CD4-positive, CD25-positive, alpha-beta regulatory T cell (primary cell): ENCODE results near the gene RGS9. TPM values are rescaled to one million over a fixed set of nuclear protein-coding genes. Genes with fewer than 3 reads are reported as not detected.

Experiments
- ATAC-seq, 2 donors: fragments of 150-1000 bp; cut with Tn5 transposase; one replicate each; pipeline ENCODE4 v1.10.0; 2021; ENCODE audit warnings: low read depth in 2 of 2, moderate number of reproducible peaks in 2 of 2, moderate library complexity in 1 of 2
- DNase-seq, 3 donors: peaks; one replicate each; pipeline versions ENCODE4 v3.0.0 to v3.0.0-alpha.2; 2012 to 2022; ENCODE audit warnings: mixed read lengths in 1 of 3
- H3K27ac ChIP-seq: one replicate; pipeline ENCODE4 v1.7.0; 2013; ENCODE audit warnings: mild to moderate bottlenecking, low read length; ENCODE audit not compliant: insufficient read depth, poor library complexity, severe bottlenecking
- H3K27me3 ChIP-seq: one replicate; pipeline ENCODE4 v1.7.0; 2013; ENCODE audit warnings: low read length; ENCODE audit not compliant: control insufficient read depth, insufficient read depth
- H3K36me3 ChIP-seq: one replicate; pipeline ENCODE4 v1.7.0; 2013; ENCODE audit warnings: mild to moderate bottlenecking, low read length, moderate library complexity; ENCODE audit not compliant: control insufficient read depth, insufficient read depth
- H3K4me1 ChIP-seq: 2 replicates; pipeline ENCODE4 v1.7.0; 2013; ENCODE audit warnings: mild to moderate bottlenecking, low read length; ENCODE audit not compliant: insufficient read depth, control insufficient read depth, poor library complexity, severe bottlenecking
- H3K4me3 ChIP-seq: one replicate; pipeline ENCODE4 v1.7.0; 2013; ENCODE audit warnings: low read depth, mild to moderate bottlenecking, low read length, moderate library complexity
- H3K9me3 ChIP-seq, 2 experiments: 1 replicate in 1 of 2; 2 replicates in 1 of 2; pipeline ENCODE4 v1.7.0; 2013; ENCODE audit warnings: low read length in 2 of 2, mild to moderate bottlenecking in 1 of 2, moderate library complexity in 1 of 2; ENCODE audit not compliant: control insufficient read depth in 2 of 2
- H3K27ac Mint-ChIP-seq, 3 donors: one replicate each; pipeline ENCODE4 v1.8.0; 2020 to 2022; ENCODE audit warnings: mild to moderate bottlenecking in 3 of 3, mixed read lengths in 3 of 3, moderate library complexity in 2 of 3
- H3K27me3 Mint-ChIP-seq: one replicate; pipeline ENCODE4 v1.8.0; 2022; ENCODE audit warnings: mild to moderate bottlenecking, mixed read lengths
- H3K36me3 Mint-ChIP-seq: one replicate; pipeline ENCODE4 v1.8.0; 2020; ENCODE audit warnings: mixed read lengths
- H3K4me1 Mint-ChIP-seq, 4 donors: one replicate each; pipeline ENCODE4 v1.8.0; 2020 to 2022; ENCODE audit warnings: mixed read lengths in 4 of 4, mild to moderate bottlenecking in 1 of 4
- H3K4me3 Mint-ChIP-seq, 4 donors: one replicate each; pipeline ENCODE4 v1.8.0; 2020 to 2022; ENCODE audit warnings: mild to moderate bottlenecking in 4 of 4, mixed read lengths in 4 of 4, moderate library complexity in 3 of 4
- H3K9me3 Mint-ChIP-seq, 7 donors: one replicate each; pipeline ENCODE4 v1.8.0; 2020 to 2022; ENCODE audit warnings: mixed read lengths in 7 of 7, mild to moderate bottlenecking in 3 of 7, moderate library complexity in 2 of 7
- polyA plus RNA-seq, 4 donors: library from polyadenylated mRNA; unstranded; fragments of 300-500 nt; fragmentation: Illumina TruSeq; gene quantifications; one replicate each; pipeline ENCODE4 v1.2.3, GENCODE V29; 2021
- total RNA-seq: library from RNA; stranded (reverse); gene quantifications from one replicate; pipeline ENCODE4 v1.2.3, GENCODE V29; 2022

Gene RGS9
- total and polyA plus RNA-seq, 5 donors from 2014 or later, result 0.19 to 1.7 (median 0.60) TPM

DNA sequence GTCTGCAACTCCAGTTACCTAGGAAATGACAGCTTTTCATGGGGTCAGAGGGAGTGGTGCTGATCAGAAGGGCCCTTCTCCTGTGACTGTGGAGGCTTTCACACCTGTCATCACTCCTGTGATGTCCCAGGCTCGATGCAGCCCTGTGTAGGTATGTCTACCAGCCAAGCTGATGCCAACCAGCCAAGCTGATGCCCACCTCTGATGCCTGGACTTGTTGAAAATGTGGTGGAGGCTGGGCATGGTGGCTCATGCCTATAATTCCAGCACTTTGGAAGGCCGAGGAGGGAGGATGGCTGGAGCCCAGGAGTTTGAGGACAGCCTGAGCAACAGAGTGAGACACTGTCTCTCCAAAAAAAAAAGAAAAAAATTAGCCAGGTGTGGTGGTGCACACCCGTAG is 33.7 kb upstream of the RGS9 start:
- H3K36me3 ChIP-seq, result no peaks in the 10 kb centered on the region
- H3K4me1 Mint-ChIP-seq, result peaks cover 4 to 19% (median 8%) of the 10 kb centered on the region in 4 donors
- H3K27me3 Mint-ChIP-seq, result peaks cover 9% of the 10 kb centered on the region
- H3K9me3 ChIP-seq, result no peaks in the 10 kb centered on the region
- no peak overlapping the region for H3K4me3 ChIP-seq
- peaks cover 7% of the 10 kb centered on the region for H3K27me3 ChIP-seq
- peak overlapping the region in 1 of 3 donors; percentile 15 for H3K27ac Mint-ChIP-seq
- no peaks in the 10 kb centered on the region for H3K9me3 Mint-ChIP-seq
- peaks cover 13% of the 10 kb centered on the region for H3K4me1 ChIP-seq
- no peak for ATAC-seq
- peak overlapping the region in 1 of 4 donors; percentile 31 for H3K4me3 Mint-ChIP-seq
- H3K36me3 Mint-ChIP-seq, result no peaks in the 10 kb centered on the region
- no peak for DNase-seq
- H3K27ac ChIP-seq, result no peak overlapping the region

- DNase-seq, result no peak
- H3K4me3 ChIP-seq, result no peak overlapping the region
- no peak for ATAC-seq
- H3K27ac ChIP-seq, result no peak overlapping the region
- peak overlapping the region in 1 of 4 donors; percentile 10 for H3K4me3 Mint-ChIP-seq
- H3K27ac Mint-ChIP-seq, result no peak overlapping the region
- H3K27me3 ChIP-seq, result peaks cover 7% of the 10 kb centered on the region
- H3K4me1 Mint-ChIP-seq, result peaks cover 4 to 19% (median 8%) of the 10 kb centered on the region in 4 donors
- peaks cover 9% of the 10 kb centered on the region for H3K27me3 Mint-ChIP-seq
- H3K4me1 ChIP-seq, result peaks cover 13% of the 10 kb centered on the region
- H3K36me3 Mint-ChIP-seq, result no peaks in the 10 kb centered on the region
- no peaks in the 10 kb centered on the region for H3K36me3 ChIP-seq
- H3K9me3 Mint-ChIP-seq, result no peaks in the 10 kb centered on the region
- H3K9me3 ChIP-seq, result no peaks in the 10 kb centered on the region
Observed at GRCh38 chr17:65103896-65104295, 33.3 kb upstream of the RGS9 start.

DNA sequence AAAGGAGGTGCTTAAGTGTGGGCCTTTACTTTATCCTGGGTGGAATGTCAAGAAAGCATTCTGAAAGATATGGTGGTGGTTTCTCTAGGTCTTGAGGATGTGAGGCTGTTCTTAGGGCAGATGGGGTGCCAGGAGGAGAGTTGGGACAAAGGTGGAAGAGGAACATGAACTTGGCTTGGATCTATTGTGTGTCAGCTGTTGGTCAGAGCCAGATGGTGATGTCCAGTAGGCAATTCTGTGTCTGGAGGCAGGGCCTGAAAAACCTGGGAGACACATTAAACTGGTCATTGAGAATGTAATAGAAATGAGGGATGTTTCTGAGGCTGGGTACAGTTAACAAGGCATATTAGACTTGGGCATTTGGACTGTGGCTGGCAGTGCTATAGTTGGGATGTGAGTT is 32.6 kb upstream of the RGS9 start:
- Mint-ChIP-seq H3K4me3 (no peak overlapping the region), H3K27me3 (peaks cover 9% of the 10 kb centered on the region), H3K4me1 (peaks cover 4 to 13% (median 6%) of the 10 kb centered on the region in 4 donors), H3K36me3 (no peaks in the 10 kb centered on the region), H3K27ac (no peak overlapping the region), H3K9me3 (no peaks in the 10 kb centered on the region)
- H3K4me3 ChIP-seq, result no peak overlapping the region
- no peak overlapping the region for H3K27ac ChIP-seq
- H3K36me3 ChIP-seq, result no peaks in the 10 kb centered on the region
- H3K9me3 ChIP-seq, result no peaks in the 10 kb centered on the region
- DNase-seq (no peak), ATAC-seq (no peak)
- H3K4me1 ChIP-seq, result peaks cover 13% of the 10 kb centered on the region
- H3K27me3 ChIP-seq, result peaks cover 12% of the 10 kb centered on the region

DNA sequence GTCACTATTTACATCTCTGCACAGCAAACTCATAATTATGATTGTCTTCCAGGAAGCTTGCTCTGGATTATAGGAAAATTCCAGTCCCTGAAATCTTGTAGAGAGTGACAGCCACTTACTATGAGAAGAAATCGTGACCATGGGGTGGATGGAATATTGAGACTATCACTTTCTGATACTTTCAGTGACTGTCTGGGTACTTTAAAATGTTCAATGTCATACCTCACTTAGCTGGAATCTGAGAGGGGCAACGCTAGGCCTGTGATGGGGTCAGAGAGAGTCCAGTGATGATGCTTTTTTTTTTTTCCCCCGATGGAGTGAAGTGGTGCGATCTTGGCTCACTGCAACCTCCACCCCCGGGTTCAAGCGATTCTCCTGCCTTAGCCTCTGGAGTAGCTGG is 32.2 kb upstream of the RGS9 start:
- H3K9me3 ChIP-seq, result no peaks in the 10 kb centered on the region
- H3K36me3 ChIP-seq, result no peaks in the 10 kb centered on the region
- H3K27ac ChIP-seq, result no peak overlapping the region
- peaks cover 11% of the 10 kb centered on the region for H3K4me1 ChIP-seq
- no peak for ATAC-seq
- Mint-ChIP-seq H3K27me3 (peaks cover 13% of the 10 kb centered on the region), H3K4me3 (no peak overlapping the region), H3K27ac (no peak overlapping the region), H3K36me3 (no peaks in the 10 kb centered on the region), H3K4me1 (peaks cover 2 to 10% (median 3%) of the 10 kb centered on the region in 4 donors), H3K9me3 (no peaks in the 10 kb centered on the region)
- H3K4me3 ChIP-seq, result no peak overlapping the region
- DNase-seq, result no peak
- H3K27me3 ChIP-seq, result peaks cover 14% of the 10 kb centered on the region

- no peaks in the 10 kb centered on the region for H3K36me3 ChIP-seq
Observed at GRCh38 chr17:65108152-65108551, 29.0 kb upstream of the RGS9 start.

DNA sequence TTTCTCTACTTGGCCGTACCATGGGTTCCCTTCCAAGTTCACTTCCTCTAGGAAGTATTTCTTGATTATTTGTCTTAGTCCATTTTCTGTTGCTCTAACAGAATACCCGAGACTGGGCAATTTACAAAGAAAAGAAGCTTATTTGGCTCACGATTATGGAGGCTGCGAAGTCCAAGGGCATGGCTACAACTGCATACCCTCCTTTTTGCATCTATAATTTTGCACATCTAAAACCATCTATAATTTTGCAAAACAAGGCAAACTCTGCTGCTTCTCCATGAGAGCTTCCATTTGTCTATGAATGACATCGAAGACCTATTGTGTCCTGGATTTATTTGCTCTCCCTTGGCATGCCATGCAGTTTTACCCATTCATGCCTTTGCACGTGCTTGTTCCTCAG is 27.6 kb upstream of the RGS9 start:
- Histone ChIP-seq H3K4me1 (no peaks in the 10 kb centered on the region), H3K9me3 (no peaks in the 10 kb centered on the region), H3K27ac (no peak overlapping the region), H3K4me3 (no peak overlapping the region), H3K36me3 (no peaks in the 10 kb centered on the region), H3K27me3 (peaks cover 14% of the 10 kb centered on the region)
- Mint-ChIP-seq H3K9me3 (no peaks in the 10 kb centered on the region), H3K36me3 (no peaks in the 10 kb centered on the region), H3K27ac (no peak overlapping the region), H3K4me3 (no peak overlapping the region), H3K4me1 (no peaks in the 10 kb centered on the region), H3K27me3 (peaks cover 40% of the 10 kb centered on the region)
- ATAC-seq (no peak), DNase-seq (no peak)

More at GRCh38 chr17:65108152-65108551, 29.0 kb upstream of the RGS9 start:
- no peaks in the 10 kb centered on the region for H3K9me3 Mint-ChIP-seq
- Histone ChIP-seq H3K9me3 (no peaks in the 10 kb centered on the region), H3K4me3 (no peak overlapping the region), H3K27me3 (peaks cover 14% of the 10 kb centered on the region), H3K4me1 (no peaks in the 10 kb centered on the region), H3K27ac (no peak overlapping the region)
- H3K4me1 Mint-ChIP-seq, result no peaks in the 10 kb centered on the region
- peaks cover 33% of the 10 kb centered on the region for H3K27me3 Mint-ChIP-seq
- H3K4me3 Mint-ChIP-seq, result no peak overlapping the region
- no peak overlapping the region for H3K27ac Mint-ChIP-seq
- no peaks in the 10 kb centered on the region for H3K36me3 Mint-ChIP-seq
- DNase-seq (no peak), ATAC-seq (no peak)

GRCh38 chr17:65109990-65110680 is 27.0 kb upstream of the RGS9 start:
- no peaks in the 10 kb centered on the region for H3K4me1 ChIP-seq
- DNase-seq (no peak), ATAC-seq (no peak)
- Mint-ChIP-seq H3K27me3 (peaks cover 43% of the 10 kb centered on the region), H3K36me3 (no peaks in the 10 kb centered on the region), H3K27ac (no peak overlapping the region), H3K9me3 (no peaks in the 10 kb centered on the region), H3K4me1 (no peaks in the 10 kb centered on the region), H3K4me3 (no peak overlapping the region)
- no peaks in the 10 kb centered on the region for H3K9me3 ChIP-seq
- no peak overlapping the region for H3K4me3 ChIP-seq
- H3K27ac ChIP-seq, result no peak overlapping the region
- no peaks in the 10 kb centered on the region for H3K36me3 ChIP-seq
- H3K27me3 ChIP-seq, result peaks cover 14% of the 10 kb centered on the region

DNA sequence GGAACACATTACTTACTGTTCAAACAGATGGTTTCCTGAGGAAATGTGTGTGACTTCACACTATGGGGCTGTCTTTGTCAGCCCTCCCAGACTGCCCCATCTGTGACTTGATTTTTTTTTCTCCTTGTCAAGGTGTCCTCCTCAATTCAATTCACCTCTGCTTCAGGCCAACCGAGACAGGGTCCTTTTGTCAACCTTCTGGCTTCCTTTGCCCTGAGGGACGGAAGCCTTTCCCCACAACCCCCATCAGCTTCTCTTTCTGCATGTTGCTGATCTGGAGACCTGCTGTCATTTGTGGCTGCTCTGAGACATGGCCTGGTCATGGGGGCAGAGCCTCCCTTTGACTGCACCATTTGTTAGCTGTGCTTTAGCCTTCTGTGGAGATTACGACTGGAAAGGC is 21.3 kb upstream of the RGS9 start:
- ATAC-seq, result no peak
- Mint-ChIP-seq H3K9me3 (peaks cover 0 to 2% (median 0%) of the 10 kb centered on the region in 7 donors), H3K4me3 (no peak overlapping the region), H3K36me3 (no peaks in the 10 kb centered on the region), H3K27me3 (peaks cover 61% of the 10 kb centered on the region), H3K4me1 (no peaks in the 10 kb centered on the region), H3K27ac (no peak overlapping the region)
- no peaks in the 10 kb centered on the region for H3K4me1 ChIP-seq
- DNase-seq, result no peak
- H3K4me3 ChIP-seq, result no peak overlapping the region
- H3K9me3 ChIP-seq, result no peaks in the 10 kb centered on the region
- no peaks in the 10 kb centered on the region for H3K36me3 ChIP-seq
- no peak overlapping the region for H3K27ac ChIP-seq
- peaks cover 6% of the 10 kb centered on the region for H3K27me3 ChIP-seq
